Activated T-cell treated with anti-CD3 and anti-CD28 coated beads for 48 hours (primary cell): Measurements from ENCODE around the gene ZDHHC8.

Source experiments
- DNase-seq: peaks from one replicate; pipeline ENCODE4 v3.0.0-alpha.2; 2020; ENCODE audit warnings: low read depth

ZDHHC8 gene, protein sequence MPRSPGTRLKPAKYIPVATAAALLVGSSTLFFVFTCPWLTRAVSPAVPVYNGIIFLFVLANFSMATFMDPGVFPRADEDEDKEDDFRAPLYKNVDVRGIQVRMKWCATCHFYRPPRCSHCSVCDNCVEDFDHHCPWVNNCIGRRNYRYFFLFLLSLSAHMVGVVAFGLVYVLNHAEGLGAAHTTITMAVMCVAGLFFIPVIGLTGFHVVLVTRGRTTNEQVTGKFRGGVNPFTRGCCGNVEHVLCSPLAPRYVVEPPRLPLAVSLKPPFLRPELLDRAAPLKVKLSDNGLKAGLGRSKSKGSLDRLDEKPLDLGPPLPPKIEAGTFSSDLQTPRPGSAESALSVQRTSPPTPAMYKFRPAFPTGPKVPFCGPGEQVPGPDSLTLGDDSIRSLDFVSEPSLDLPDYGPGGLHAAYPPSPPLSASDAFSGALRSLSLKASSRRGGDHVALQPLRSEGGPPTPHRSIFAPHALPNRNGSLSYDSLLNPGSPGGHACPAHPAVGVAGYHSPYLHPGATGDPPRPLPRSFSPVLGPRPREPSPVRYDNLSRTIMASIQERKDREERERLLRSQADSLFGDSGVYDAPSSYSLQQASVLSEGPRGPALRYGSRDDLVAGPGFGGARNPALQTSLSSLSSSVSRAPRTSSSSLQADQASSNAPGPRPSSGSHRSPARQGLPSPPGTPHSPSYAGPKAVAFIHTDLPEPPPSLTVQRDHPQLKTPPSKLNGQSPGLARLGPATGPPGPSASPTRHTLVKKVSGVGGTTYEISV

DNA sequence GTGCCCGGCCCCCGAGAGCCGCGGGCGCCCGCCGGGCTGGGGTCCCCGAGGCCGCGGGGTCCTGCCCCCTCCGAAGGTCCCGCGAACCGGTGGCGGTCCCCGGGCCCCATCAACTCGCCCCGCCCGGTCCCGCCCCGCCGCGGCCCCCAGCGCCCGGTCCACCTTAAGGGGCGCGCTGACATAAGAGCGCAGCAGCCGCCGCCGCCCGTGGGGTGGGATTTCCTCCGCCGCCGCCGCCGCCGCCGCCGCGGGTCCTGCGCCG is at the start of gene ZDHHC8:
Gene ZDHHC8, plus strand, starts transcription at position 208 of the 262 bp plus-strand sequence. CDS start 144 bp downstream, outside the sequence.
- DNase-seq, result no peak

DNA sequence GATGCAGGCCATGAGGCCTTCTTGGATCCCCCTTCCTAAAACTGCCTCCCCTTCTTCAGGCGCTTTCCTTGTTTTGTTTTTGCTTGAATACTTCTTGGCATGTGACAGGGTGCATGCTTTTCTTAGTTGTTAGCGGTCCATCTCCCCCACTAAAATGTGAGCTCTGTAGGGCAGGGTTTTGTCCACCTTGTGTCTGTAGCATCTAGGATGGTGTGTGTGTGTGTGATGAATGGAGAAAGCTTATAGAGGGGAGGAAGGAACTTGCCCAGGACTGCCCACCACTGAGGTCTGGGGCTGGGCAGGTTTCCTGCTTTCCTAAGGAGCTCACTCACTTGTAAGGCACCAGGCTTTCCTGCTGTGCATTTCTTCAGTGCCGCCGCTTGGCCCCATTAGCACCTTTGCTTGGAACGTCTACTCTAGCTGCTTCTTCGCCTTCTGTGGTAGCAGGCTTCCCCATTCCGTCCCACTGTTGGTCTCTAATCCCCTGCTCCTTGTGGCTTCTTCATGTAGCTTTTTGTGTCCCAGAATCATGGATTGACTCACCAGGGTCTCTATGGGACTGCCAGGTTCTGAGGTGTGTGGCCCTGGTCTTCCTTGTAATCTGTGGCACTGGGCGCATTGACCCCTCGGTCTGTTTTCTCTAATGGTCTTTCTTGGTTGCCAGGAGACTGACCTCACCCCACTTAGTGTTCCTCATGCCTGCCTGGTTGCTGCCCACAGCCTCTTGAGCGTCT is 48.3 kb upstream of the ZDHHC8 start:
- no peak for DNase-seq

DNA sequence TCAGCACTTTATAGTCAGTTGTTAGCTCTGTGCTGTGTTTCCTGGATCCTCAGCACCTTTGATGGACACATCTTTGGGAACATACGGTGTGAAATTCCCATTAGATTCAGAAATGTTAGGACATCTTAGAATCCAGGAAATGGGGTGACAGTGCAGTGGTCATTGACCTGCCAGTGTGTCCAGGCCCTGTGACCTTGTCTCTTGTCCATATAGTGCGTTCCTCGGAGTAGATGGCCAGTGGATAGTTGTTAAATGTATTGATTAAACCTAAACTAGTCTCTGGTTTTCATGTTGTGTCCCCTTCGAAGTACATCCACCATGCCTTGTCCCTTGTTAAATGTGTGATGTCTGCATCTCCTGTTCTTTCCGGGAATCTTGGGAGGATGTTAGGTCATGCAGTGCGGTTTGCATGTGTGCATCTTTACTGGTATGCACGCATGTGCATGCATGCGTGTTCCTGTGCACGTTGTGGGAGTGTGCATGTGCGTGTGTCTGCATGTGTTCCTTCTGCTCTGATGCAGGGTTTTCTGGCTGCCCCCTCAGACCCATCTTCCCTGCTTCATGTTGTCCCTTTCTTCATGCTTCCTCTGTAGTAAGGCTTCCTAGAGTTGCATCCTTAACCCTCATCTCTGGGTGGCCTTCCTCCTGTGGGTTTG is 47.6 kb upstream of the ZDHHC8 start:
- no peak for DNase-seq

DNA sequence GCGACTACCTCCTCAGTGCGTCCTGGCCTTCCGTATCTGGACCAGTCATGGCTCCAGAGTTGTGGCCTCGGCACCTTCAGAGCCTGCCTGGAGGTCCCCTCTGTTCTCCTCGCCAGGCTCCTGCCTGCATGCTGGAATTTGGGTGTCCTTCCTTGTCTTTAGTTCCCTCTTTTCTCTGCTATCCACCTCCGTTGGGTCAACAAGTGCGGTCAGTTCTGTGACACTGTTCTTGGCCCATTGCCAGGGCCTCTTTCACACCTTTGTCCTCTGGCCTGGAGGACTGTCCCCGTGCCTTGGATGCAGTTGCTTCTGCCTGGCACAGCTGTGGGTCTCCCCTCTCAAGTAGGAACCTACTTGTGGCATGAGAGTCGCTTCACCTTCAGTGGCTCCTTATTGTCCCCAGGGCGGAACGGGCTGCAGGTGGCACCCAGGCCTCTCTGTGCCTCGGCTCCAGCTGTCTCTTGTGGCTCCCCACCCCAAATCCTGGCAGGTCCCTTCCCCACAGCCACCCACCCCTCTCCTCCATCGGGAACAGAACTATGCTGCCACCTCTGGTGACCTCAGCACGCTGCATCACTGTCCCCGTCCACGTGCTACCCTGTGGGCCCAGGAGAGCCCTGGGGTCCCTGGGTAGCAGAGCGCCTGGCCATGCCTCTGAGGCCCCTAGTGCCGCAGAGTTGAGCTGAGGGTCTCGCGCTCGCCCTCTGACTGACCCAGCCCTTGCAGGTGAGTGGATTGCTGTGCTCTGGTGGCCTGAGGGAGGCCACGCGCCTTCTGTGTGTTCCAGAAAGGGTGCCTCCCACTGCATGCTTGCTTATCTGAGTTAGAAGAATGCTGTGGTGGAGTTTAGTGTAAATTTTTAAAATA is 46.8 kb upstream of the ZDHHC8 start:
- DNase-seq, result no peak

DNA sequence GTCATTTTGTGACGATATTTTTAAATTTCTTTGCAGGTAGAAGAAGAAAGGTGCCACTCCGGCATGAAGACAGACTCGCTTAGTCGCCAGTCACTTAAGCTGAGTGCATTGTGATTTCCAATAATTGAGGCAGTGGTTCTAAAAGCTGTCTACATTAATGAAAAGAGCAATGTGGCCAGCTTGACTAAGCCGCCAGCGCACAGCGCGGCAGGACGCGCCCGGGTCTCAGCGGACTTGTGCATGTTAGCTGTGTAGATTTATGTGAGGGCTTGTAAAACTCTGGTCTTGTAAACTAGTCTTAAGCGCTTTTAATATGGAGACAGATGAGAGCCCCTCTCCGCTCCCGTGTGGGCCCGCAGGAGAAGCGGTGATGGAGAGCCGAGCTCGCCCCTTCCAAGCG is 46.0 kb upstream of the ZDHHC8 start:
- DNase-seq, result no peak

DNA sequence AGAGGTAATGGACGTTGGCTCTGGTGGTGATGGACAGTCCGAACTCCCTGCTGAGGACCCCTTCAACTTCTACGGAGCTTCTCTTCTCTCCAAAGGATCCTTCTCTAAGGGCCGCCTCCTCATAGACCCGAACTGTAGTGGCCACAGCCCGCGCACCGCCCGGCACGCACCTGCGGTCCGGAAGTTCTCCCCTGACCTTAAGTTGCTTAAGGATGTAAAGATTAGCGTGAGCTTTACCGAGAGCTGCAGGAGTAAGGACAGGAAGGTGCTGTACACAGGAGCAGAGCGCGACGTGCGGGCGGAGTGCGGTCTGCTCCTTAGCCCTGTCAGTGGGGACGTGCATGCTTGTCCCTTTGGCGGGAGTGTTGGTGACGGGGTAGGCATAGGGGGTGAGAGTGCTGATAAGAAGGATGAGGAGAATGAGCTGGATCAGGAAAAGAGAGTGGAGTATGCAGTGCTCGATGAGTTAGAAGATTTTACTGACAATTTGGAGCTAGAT is 45.5 kb upstream of the ZDHHC8 start:
- no peak for DNase-seq

DNA sequence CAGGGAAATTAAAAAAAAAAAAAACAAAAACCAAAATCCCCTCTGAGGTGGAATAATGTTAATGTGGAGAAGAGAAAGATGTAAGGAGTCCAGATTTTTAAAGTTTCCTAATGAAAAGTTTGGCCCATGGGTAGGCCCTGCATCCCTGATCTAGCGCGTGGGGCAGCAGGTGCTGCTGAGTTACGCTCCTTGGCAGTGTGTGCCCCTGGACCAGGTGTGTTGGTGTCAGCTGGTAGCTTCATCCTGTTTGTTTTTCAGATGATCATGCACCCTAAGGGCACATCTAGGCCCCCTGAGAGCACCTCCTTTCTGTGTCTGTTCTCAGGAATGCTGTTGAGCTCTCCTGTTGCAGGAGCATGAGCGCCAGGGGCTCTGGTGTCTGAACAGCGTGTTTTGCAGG is 44.8 kb upstream of the ZDHHC8 start:
- DNase-seq, result no peak

DNA sequence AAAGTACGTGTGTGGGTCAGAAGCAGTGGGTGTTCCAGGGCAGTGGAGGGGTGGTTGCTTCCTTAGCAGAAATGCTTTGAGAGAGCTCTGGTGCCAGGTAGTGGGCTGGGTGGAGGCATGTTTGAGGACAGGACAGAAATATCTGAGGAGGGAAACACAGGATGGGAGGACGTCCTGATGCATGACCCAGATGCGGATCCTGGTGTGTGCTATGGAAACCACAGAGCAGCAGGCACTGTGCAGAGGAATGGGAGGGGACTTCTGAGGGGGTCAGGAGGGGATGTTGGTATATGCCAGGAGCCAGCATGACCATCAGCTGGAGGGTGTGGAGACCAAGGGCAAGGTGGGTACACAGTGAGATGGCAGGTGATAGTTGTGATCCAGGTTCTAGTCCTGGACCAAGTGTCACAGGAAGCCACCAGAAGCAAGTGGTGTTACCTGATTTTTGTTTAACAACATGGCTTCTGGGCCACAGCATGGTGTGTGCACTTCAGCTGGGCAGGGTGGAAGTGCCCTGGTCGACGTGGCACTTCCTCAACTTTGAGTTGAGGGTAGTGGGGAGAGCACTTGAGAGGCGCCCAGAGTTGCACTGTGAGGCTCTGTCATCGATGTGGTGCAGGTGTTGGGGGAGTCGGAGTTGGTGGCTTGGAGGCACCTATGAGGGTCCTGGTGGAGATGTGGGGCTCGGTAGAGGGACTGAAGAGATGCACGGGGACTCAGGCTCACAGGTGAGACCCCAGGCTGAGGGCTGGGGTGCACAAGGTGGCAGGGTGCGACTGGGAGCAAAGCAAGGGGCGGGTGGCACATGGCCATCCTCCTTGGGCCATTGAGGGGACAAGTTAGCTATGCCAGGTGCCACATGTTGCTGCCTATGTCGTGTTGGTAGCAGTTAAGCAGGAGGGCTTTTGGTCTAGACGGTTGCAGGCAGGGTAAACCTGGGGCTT is 44.0 kb upstream of the ZDHHC8 start:
- no peak for DNase-seq

DNA sequence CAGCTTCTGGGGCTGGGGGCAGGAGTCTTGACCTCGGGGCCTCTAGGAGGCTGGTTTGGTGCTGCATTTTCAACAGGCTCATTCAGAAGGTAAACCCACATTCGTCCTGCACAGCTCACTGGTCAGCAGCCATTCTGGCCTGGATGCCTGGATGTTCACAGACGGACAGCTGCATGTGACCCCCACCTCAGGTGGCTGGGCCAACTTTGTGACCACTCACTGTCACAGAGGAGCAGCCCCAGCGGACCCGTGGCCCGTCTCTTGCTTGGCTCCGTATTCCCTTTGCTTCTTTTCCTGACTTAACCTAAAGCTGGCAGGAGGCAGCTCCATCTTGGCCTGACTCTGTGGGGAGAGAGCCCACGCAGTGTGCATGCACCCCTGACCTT is 43.3 kb upstream of the ZDHHC8 start:
- DNase-seq, result no peak

DNA sequence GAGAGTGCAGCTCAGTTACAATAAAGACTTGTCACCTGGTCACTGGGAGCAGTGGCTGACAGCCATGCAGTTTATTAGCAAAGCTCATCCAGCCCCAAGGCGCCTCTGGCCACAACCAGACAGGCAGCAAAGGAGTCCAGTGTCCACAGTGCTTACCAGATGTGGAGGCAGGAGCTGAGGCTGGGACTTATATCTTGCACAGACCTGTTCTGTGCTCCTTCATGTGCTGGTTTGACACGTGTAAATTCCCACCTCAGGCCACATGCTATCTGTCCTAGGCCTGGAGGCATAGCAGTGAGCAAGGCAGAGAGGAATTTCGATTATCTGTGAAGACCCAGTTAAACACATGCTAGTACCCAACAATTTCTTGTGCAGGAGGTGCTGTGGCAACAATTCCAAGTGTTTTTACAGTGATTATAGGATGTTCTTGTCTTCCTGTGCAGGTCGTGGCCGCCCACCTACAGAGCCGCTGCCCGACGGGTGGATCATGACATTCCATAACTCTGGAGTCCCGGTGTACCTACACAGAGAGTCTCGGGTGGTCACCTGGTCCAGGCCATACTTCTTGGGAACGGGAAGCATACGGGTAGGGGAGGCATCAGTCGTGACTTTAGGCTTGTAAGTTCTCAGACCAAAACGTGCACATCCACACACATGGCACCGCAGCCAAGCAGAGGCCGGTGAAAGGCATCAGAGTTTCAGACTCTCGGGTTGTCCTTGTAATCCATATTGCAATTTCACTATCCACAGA is 42.2 kb upstream of the ZDHHC8 start:
- DNase-seq, result no peak

DNA sequence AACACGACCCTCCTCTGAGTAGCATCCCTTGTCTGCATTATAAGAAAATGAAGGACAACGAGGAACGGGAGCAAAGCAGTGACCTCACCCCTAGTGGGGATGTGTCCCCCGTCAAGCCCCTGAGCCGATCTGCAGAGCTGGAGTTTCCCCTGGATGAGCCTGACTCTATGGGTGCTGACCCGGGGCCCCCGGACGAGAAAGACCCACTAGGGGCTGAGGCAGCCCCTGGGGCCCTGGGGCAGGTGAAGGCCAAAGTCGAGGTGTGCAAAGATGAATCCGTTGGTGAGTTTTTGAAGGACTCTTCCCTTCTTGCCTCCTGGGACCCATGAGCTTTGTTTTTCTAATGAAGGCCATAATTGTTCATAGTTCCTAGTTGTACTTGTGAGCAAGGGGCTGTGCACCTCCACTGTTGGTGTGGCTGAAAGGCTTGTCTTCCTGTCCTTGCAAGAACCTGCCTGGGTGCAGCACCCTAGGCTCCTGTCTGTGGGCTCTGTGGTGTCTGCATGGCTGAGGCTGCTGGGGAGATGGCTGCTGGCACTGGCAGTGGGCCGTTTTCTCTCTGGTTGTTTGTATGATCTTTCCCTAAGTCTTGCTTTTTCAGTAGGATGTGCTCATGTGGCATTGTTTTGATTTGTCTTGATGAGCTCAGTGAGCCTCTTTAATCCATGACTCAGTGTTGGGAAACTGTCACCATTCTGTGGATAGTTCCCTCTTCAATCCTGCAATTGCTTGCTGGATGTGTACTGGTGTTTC is 41.5 kb upstream of the ZDHHC8 start:
- no peak for DNase-seq

DNA sequence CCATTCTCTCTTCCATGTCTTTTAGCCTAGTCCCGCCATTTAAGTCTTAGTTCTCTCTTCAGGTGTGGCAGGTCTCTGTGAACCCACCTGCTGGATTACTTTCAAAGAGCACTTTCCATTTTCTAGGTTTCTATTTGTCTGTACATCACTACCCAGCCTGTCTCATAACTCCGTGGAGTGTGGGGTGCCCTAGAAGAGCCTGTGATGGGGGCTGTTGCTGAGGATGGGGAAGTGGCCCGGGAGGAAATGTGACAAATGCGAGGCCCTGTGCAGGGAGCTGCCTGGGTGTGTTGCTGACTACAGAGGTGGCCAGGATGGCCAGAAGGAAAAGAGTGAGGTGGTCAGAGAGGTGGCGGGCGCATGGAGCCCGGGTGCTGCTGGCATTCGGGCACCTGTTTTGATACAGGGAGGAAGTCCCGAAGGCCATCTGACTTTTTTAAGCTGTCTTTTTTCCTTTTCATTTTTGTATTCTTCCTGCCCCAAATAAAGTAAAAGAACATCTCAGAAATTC is 40.8 kb upstream of the ZDHHC8 start:
- DNase-seq, result no peak

DNA sequence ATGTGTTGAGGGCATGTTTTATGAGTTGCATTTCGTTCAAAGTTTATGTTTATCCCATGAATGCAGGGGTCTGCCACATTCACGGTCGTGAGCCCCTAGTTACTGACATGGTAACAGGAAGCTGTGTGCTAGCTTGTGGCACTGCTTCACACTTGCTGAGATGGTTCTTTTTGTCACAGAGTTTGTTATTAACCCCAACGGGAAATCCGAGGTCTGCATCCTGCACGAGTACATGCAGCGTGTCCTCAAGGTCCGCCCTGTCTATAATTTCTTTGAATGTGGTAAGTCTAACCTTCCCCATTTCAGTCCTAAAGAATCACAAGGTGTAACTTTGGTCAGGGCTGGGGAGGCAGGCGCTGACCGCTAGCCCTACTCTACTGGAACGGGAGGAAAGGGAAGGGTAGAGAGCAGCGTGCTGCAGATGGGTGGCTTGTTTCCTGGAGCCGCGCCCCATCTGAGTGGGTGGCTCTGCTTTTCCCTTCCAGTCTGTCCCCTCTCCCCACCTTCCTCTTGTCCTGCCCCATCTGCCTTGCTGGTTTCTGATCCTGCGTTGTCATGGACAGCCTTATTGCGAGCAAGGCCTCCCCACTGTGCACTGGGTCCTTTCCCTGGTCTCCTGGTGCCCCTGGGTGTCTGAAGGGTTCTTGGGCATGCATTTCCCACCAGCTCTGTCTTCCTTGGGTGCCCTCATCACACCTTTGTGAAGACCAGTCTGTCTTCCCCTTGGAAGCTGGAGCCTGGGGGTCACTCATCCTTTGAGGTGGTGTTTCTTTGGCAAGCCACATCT is 39.7 kb upstream of the ZDHHC8 start:
- no peak for DNase-seq

DNA sequence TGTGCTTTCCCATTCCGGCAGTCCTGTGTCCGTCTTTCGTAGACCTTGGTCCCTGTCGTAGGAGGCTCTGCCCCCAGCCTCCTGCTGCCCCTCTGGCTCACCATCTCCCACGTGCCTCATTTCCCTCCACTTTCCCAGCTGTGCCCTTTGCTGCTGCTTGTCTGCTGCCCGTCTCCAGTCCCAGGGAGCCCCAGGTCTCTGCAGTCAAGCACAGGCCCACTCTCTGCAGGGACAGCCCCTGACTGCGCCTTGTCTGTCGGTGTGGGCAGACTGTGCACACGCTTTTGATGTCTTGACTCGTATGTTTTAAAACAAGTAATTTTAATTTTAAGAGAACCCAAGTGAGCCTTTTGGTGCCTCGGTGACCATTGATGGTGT is 39.1 kb upstream of the ZDHHC8 start:
- DNase-seq, result no peak

DNA sequence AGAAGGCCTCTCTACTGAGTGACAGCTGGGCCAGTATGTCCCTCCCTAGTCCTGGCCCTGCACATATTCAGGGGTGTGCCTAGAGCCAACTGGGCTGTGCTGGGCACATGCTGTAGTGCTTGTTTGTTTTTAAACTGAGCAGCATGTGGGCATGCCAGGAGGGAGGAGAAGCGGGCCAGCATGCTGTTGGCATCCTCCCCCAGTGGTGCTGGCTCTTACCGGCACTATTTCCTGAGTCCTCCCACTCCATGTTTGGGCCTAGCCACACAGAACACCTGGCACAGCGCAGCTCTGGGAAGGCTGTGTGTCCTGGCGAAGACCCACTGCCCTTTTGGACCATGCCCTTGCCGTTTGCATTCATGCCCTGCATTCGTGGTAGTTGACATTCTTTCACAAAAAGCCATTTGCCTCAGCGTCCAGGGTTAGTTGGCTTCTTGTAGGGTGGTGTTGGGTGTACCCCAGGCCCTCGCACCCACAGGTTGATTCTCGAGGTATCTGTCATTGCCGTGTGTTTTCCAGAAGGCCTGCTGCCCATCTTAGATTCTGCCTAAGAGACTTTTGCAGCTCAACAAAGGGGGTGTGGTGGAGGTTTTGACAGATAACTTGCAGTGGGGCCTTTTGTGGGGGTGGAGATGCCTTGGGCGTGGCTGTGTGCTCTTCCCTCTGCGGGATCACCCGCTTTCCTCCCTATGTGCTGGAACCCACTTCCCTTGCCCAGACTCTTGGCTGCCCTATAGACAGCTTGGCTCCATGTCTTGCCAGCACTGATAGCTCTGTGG is 38.0 kb upstream of the ZDHHC8 start:
- no peak for DNase-seq

DNA sequence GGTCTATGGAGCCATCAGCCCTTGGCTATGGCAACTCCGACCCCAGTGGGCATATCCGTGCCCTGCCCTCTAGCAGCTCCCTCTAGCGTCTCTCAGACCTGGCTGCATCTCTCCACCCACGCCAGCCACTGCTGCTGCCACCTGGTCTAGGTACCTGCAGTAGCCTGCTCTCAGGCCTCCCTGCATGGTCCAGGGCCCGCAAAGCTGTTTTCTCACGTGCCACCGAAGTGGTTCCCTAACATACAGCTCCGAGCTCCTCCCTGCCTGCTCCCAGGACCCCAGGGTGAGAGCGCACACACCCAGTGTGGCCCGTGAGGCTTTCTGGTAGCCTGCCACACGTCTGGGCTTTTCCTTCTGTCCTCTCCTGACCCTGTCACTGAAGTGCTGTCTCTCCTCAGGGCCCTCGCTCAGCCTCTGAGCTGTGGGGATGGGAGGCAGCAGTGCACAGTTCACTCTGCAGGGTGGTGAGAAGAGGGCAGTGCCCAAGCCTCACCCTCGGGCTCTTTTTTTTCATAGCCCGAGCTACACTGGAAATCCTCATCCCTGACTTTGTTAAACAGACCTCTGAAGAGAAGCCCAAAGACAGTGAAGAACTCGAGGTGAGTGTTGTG is 37.3 kb upstream of the ZDHHC8 start:
- DNase-seq, result no peak

DNA sequence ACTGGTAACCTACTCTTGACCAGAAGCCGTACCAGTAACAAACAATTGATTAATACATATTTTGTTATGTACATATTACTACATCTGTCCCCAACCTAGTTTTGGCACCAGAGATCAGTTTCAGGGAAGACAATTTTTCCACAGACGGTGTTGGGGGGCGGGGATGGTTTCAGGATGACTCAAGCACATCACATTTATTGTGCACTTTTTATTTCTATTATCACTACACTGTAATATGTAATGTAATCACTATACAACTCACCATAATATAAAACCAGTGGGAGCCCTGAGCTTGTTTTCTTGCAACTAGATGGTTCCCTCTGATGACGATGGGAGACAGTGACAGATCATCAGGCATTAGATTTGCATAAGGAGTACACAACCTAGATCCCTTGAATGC is 36.1 kb upstream of the ZDHHC8 start:
- DNase-seq, result no peak
